Left ventricle myocardium inferior (tissue), 1 donor: ENCODE measurements around the gene ANO2. TPM values are rescaled to one million over a fixed set of nuclear protein-coding genes. Genes with fewer than 3 reads are reported as not detected.

Experiments
- DNase-seq: peaks from one replicate; pipeline ENCODE4 v3.0.0-alpha.2; 2020
- H3K27ac ChIP-seq: fragments of 200-600 bp; replicated peaks from 2 replicates; pipeline ENCODE4 v1.8.0; 2021
- H3K27me3 ChIP-seq: fragments of 200-600 bp; 2 replicates; pipeline ENCODE4 v1.8.0; 2021; ENCODE audit warnings: low read depth
- H3K36me3 ChIP-seq: fragments of 200-600 bp; 2 replicates; pipeline ENCODE4 v1.8.0; 2021
- H3K4me1 ChIP-seq: fragments of 200-600 bp; 2 replicates; pipeline ENCODE4 v1.8.0; 2021
- H3K4me3 ChIP-seq: fragments of 200-600 bp; 2 replicates; pipeline ENCODE4 v1.8.0; 2021; ENCODE audit warnings: mild to moderate bottlenecking, moderate library complexity
- H3K9me3 ChIP-seq: fragments of 200-600 bp; replicated peaks from 2 replicates; pipeline ENCODE4 v1.8.0; 2021
- intact Hi-C: fragments of 100-400 bp; cut with micrococcal nuclease; formaldehyde crosslinking; loops from one replicate; pipeline ENCODE4 v1.11.0; 2022
- total RNA-seq: library from RNA; stranded (reverse); fragmentation: NEBNext Ultra II Directional; extraction: Animal tissue kit (Norgen Biotek cat#: 25700); gene quantifications from one replicate; pipeline ENCODE4 v1.2.1, GENCODE V29; 2021
- TF ChIP-seq, protein P1 (sequence below): fragments of 200-600 bp; IDR thresholded peaks from 2 replicates; pipeline ENCODE4 v1.8.0; 2021; ENCODE audit warnings: antibody characterized with exemption, mild to moderate bottlenecking, borderline replicate concordance
- donor health status: DM: no; HTN: yes; CAD: no; lungs with severe emphysema.

The ANO2 gene
- total RNA-seq, 1 donor from 2014 or later: 13.0 TPM

- H3K4me1 ChIP-seq: peaks cover 14% of the 10 kb centered on the region
- intact Hi-C loops: no loop called here
- no peak for DNase-seq
- no peak overlapping the region for H3K4me3 ChIP-seq
- H3K27me3 ChIP-seq: peaks cover 20% of the 10 kb centered on the region
- H3K36me3 ChIP-seq: no peaks in the 10 kb centered on the region
- TF ChIP-seq, protein P1, sequence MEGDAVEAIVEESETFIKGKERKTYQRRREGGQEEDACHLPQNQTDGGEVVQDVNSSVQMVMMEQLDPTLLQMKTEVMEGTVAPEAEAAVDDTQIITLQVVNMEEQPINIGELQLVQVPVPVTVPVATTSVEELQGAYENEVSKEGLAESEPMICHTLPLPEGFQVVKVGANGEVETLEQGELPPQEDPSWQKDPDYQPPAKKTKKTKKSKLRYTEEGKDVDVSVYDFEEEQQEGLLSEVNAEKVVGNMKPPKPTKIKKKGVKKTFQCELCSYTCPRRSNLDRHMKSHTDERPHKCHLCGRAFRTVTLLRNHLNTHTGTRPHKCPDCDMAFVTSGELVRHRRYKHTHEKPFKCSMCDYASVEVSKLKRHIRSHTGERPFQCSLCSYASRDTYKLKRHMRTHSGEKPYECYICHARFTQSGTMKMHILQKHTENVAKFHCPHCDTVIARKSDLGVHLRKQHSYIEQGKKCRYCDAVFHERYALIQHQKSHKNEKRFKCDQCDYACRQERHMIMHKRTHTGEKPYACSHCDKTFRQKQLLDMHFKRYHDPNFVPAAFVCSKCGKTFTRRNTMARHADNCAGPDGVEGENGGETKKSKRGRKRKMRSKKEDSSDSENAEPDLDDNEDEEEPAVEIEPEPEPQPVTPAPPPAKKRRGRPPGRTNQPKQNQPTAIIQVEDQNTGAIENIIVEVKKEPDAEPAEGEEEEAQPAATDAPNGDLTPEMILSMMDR: no peak
- no peak overlapping the region for H3K27ac ChIP-seq
- H3K9me3 ChIP-seq: no peaks in the 10 kb centered on the region
Measured at GRCh38 chr12:5628501-5628900, 316.6 kb downstream of the ANO2 start.

GRCh38 chr12:5627053-5627630 is 317.9 kb downstream of the ANO2 start:
- peaks cover 11% of the 10 kb centered on the region for H3K27me3 ChIP-seq
- DNase-seq: no peak
- no peak overlapping the region for H3K4me3 ChIP-seq
- no peak overlapping the region for H3K27ac ChIP-seq
- intact Hi-C loops: no loop called here
- TF ChIP-seq, protein P1: no peak
- H3K4me1 ChIP-seq: peaks cover 14% of the 10 kb centered on the region
- no peaks in the 10 kb centered on the region for H3K9me3 ChIP-seq
- no peaks in the 10 kb centered on the region for H3K36me3 ChIP-seq

GRCh38 chr12:5626151-5626550 is 318.9 kb downstream of the ANO2 start:
- Histone ChIP-seq H3K36me3 (no peaks in the 10 kb centered on the region), H3K4me1 (peaks cover 14% of the 10 kb centered on the region), H3K9me3 (no peaks in the 10 kb centered on the region), H3K4me3 (no peak overlapping the region), H3K27me3 (peaks cover 11% of the 10 kb centered on the region), H3K27ac (no peak overlapping the region)
- DNase-seq: no peak
- intact Hi-C loops: no loop called here
- TF ChIP-seq, protein P1: no peak

DNA sequence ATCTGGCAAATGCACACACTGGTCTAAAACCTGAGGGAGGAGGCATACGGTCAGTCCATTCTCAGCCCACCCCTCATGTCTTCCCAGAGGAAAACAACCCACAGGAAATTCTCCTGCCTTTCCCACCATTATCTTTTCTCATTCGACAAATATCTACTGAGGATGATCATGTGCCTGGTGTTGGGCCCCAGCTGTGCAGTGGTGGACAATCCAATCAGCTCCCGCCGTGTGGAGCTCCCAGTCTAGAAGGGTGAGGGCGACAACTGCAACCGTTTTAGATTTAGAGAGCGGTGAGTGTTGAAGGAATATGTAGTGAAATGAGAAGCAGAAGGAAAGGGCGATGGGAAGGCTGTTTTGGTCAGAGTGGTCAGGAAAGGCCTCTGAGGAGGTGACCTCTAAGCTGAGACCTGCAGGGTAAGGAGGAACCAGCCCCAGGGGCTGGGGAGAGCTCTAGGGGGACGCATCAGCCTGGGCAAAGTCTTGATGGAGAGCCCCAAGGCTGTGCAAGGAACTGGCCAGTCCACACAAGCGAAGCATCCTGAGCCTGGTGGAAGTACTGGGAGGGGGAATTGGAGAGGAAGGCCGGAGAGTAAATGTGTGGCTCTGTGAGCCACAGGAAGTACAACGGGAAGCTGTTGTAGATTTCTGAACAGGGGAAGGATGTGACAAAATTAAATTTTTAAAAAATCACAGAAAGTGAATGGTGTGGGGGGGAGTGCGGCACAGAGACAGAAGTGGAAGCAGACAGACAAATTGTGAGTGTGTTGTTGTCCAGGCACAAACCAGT is 320.4 kb downstream of the ANO2 start:
- no peaks in the 10 kb centered on the region for H3K36me3 ChIP-seq
- no peak for DNase-seq
- intact Hi-C loops: no loop called here
- H3K4me3 ChIP-seq: no peak overlapping the region
- peaks cover 14% of the 10 kb centered on the region for H3K4me1 ChIP-seq
- no peak overlapping the region for H3K27ac ChIP-seq
- peaks cover 11% of the 10 kb centered on the region for H3K27me3 ChIP-seq
- no peaks in the 10 kb centered on the region for H3K9me3 ChIP-seq
- TF ChIP-seq, protein P1: no peak

GRCh38 chr12:5623411-5623810 is 321.6 kb downstream of the ANO2 start:
- TF ChIP-seq, protein P1: no peak
- no peaks in the 10 kb centered on the region for H3K36me3 ChIP-seq
- H3K27ac ChIP-seq: no peak overlapping the region
- no peak overlapping the region for H3K4me3 ChIP-seq
- H3K4me1 ChIP-seq: peaks cover 14% of the 10 kb centered on the region
- no peaks in the 10 kb centered on the region for H3K9me3 ChIP-seq
- DNase-seq: no peak
- H3K27me3 ChIP-seq: peaks cover 11% of the 10 kb centered on the region
- intact Hi-C loops: no loop called here
